ENCODE results near the gene TSPEAR. TPM values are rescaled to one million over a fixed set of nuclear protein-coding genes. Genes with fewer than 3 reads are reported as not detected.

Gene TSPEAR
- total RNA-seq, 1 experiment from 2014 or later, result not detected

DNA sequence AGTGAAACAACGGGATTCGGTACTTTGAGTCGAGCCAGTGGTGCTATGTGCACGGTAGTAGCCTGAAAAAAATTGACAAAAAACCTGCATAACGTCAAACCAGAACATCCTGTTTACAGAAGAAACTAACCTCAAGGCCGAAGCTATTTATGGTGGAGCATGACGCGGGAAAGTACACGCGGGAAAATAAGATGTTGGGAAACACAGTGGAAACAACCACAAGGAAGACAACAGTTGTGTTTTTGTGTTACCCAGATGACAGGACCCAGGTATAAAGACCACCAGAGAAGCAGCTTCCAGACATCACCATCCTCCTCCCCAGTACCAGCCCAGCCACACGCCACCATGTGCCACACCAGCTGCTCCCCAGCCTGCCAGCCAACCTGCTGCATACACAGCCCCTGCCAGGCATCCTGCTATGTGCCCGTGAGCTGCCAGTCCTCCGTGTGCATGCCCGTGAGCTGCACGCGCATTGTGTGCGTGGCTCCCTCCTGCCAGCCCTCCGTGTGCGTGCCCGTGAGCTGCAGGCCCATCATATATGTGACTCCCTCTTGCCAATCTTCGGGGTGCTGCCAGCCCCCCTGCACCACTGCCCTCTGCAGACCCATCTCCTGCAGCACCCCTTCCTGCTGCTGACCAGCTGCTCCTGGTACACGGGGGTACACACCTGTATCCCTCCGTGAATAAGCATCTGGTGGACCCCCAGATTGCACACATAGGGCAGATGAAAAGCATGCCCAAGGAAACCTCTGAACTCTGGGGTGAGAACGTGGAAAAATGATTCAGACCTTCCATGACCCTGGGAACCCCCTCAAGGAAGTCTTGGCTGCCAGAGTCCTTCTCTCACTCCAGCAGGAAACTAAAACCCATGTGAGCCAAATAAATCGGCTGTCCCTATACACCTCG, 53.5 kb downstream of the TSPEAR start, which contains the start of gene KRTAP12-3:
Gene KRTAP12-3, plus strand, starts transcription at position 298 of the 906 bp plus-strand sequence. Its CDS starts 48 bp downstream, at position 346.
- Histone ChIP-seq H3K36me3 (ENCODE audit: control insufficient read depth, insufficient read depth, low read length) (no peaks in the 10 kb centered on the region), H3K9me3 (ENCODE audit: control insufficient read depth, insufficient read depth, low read depth, low read length) (no peaks in the 10 kb centered on the region), H3K4me3 (ENCODE audit: low read depth in 2 of 2, low read length in 2 of 2) (no peak within 1 kb of the TSS), H3K4me1 (ENCODE audit: control insufficient read depth, insufficient read depth, low read length) (no peaks in the 10 kb centered on the region), H3K27ac (ENCODE audit: low read length) (no peak within 1 kb of the TSS), H3K27me3 (ENCODE audit: control insufficient read depth, insufficient read depth, low read length) (no peaks in the 10 kb centered on the region)
- no TSS peak for BruUV-seq (replicated peaks)
- in situ Hi-C loops (cut with HindIII; ENCODE audit: low pct_unique_long_range_greater_than_20kb, low sequenced_read_pairs) (no loop called here), intact Hi-C loops (cut with micrococcal nuclease; ENCODE audit: unreplicated experiment) (no loop called here)
- no peak for ATAC-seq
- no peak for DNase-seq (ENCODE audit: low read depth, low spot score)
- POLR2A ChIA-PET, result no interaction called here
- TF ChIP-seq, protein P1, sequence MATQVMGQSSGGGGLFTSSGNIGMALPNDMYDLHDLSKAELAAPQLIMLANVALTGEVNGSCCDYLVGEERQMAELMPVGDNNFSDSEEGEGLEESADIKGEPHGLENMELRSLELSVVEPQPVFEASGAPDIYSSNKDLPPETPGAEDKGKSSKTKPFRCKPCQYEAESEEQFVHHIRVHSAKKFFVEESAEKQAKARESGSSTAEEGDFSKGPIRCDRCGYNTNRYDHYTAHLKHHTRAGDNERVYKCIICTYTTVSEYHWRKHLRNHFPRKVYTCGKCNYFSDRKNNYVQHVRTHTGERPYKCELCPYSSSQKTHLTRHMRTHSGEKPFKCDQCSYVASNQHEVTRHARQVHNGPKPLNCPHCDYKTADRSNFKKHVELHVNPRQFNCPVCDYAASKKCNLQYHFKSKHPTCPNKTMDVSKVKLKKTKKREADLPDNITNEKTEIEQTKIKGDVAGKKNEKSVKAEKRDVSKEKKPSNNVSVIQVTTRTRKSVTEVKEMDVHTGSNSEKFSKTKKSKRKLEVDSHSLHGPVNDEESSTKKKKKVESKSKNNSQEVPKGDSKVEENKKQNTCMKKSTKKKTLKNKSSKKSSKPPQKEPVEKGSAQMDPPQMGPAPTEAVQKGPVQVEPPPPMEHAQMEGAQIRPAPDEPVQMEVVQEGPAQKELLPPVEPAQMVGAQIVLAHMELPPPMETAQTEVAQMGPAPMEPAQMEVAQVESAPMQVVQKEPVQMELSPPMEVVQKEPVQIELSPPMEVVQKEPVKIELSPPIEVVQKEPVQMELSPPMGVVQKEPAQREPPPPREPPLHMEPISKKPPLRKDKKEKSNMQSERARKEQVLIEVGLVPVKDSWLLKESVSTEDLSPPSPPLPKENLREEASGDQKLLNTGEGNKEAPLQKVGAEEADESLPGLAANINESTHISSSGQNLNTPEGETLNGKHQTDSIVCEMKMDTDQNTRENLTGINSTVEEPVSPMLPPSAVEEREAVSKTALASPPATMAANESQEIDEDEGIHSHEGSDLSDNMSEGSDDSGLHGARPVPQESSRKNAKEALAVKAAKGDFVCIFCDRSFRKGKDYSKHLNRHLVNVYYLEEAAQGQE (IDR thresholded peaks at IDR 0.05; ENCODE audit: insufficient read depth in 1 of 2, low read depth in 2 of 2, low read length in 1 of 2), result no peak
- no peak for TF ChIP-seq TCF7L2 (IDR thresholded peaks at IDR 0.05; ENCODE audit: low read depth, low read length)
- TF ChIP-seq POLR2AphosphoS5 (IDR thresholded peaks at IDR 0.05; ENCODE audit: low read depth, low read length), result no peak
- TF ChIP-seq SIN3A (IDR thresholded peaks at IDR 0.05; ENCODE audit: borderline replicate concordance, insufficient read depth, low read depth, low read length), result no peak
- TF ChIP-seq, protein P2, sequence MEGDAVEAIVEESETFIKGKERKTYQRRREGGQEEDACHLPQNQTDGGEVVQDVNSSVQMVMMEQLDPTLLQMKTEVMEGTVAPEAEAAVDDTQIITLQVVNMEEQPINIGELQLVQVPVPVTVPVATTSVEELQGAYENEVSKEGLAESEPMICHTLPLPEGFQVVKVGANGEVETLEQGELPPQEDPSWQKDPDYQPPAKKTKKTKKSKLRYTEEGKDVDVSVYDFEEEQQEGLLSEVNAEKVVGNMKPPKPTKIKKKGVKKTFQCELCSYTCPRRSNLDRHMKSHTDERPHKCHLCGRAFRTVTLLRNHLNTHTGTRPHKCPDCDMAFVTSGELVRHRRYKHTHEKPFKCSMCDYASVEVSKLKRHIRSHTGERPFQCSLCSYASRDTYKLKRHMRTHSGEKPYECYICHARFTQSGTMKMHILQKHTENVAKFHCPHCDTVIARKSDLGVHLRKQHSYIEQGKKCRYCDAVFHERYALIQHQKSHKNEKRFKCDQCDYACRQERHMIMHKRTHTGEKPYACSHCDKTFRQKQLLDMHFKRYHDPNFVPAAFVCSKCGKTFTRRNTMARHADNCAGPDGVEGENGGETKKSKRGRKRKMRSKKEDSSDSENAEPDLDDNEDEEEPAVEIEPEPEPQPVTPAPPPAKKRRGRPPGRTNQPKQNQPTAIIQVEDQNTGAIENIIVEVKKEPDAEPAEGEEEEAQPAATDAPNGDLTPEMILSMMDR (IDR thresholded peaks at IDR 0.05), result no peak
- CTCF ChIA-PET, result no interaction called here

DNA sequence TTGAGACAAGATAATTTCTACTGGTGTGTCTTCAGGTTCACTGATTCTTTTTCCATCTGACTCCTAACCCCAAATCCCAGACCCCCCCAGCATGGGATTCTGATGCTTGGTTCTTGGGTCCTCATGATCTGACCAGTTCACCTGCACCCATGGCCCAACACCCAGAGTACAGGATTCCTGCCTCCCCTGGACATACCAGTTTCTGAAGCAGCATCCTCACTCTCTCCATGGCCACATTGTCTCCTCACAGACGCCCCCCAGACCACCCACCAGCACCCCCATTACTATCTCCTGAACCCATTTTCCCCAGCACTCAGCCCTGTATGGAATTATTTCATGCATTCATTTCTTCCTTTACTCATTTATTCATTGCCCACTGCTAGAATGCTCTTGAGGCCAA, 54.5 kb downstream of the TSPEAR start:
- intact Hi-C loops (cut with micrococcal nuclease; ENCODE audit: unreplicated experiment) (no loop called here), in situ Hi-C loops (cut with HindIII; ENCODE audit: low pct_unique_long_range_greater_than_20kb, low sequenced_read_pairs) (no loop called here)
- TF ChIP-seq, protein P1 (IDR thresholded peaks at IDR 0.05; ENCODE audit: insufficient read depth in 1 of 2, low read depth in 2 of 2, low read length in 1 of 2), result no peak
- TF ChIP-seq, protein P2 (IDR thresholded peaks at IDR 0.05), result no peak
- TF ChIP-seq SIN3A (IDR thresholded peaks at IDR 0.05; ENCODE audit: borderline replicate concordance, insufficient read depth, low read depth, low read length) (no peak), TCF7L2 (IDR thresholded peaks at IDR 0.05; ENCODE audit: low read depth, low read length) (no peak), POLR2AphosphoS5 (IDR thresholded peaks at IDR 0.05; ENCODE audit: low read depth, low read length) (no peak)
- no TSS peak for BruUV-seq (replicated peaks)
- H3K4me3 ChIP-seq (ENCODE audit: low read depth in 2 of 2, low read length in 2 of 2), result no peak overlapping the region
- ATAC-seq (no peak), DNase-seq (ENCODE audit: low read depth, low spot score) (no peak)
- H3K4me1 ChIP-seq (ENCODE audit: control insufficient read depth, insufficient read depth, low read length), result no peaks in the 10 kb centered on the region
- H3K27me3 ChIP-seq (ENCODE audit: control insufficient read depth, insufficient read depth, low read length), result no peaks in the 10 kb centered on the region
- ChIA-PET CTCF (no interaction called here), POLR2A (no interaction called here)
- no peak overlapping the region for H3K27ac ChIP-seq (ENCODE audit: low read length)
- H3K36me3 ChIP-seq (ENCODE audit: control insufficient read depth, insufficient read depth, low read length), result no peaks in the 10 kb centered on the region
- H3K9me3 ChIP-seq (ENCODE audit: control insufficient read depth, insufficient read depth, low read depth, low read length), result no peaks in the 10 kb centered on the region
